NCI-H2081 treated with DMSO at 0.1 percent for 48 hours (cell line): ENCODE measurements around the gene BDH2.

Experiments
- DNase-seq: peaks from one replicate; lab custom pipeline; 2025; lab: John Stamatoyannopoulos, UW

The BDH2 gene

DNA sequence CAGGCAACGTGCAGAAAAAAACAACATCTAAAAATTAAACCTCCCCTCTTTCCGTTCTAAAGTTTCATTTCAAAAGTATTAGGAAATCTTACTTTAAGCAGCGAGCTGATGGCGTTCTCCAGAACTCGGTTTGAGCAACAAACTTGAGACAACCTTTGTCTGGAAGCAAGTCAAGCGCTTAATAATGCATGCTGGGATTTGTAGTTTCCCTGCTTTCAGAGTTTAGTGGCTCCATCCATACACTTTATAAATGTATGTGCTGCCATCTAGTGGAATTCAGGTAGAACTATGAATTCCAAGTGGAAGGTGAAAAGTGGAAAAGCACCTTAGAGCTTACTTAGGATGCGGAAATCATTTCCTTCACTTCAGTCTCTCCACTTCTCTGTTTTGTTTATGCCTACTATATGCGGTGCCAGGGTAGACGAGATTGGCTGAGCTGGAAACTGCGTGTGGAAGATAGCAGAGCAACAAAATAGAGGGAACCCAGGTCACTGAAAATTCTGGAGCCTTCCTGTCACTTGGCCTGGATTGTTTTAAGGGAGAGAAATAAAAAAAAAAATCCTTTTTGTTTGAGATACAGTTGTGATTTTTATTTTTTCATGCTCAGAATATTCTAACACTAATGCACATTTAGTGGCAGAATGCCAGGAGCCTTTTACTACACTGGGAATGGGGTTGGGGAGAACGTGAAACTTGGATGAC is at the start of gene BDH2:
TSS of gene BDH2 (minus strand) at position 144 of the 702 bp plus-strand sequence. CDS start 3,580 bp downstream, outside the sequence.
- DNase-seq = peak; percentile 75

DNA sequence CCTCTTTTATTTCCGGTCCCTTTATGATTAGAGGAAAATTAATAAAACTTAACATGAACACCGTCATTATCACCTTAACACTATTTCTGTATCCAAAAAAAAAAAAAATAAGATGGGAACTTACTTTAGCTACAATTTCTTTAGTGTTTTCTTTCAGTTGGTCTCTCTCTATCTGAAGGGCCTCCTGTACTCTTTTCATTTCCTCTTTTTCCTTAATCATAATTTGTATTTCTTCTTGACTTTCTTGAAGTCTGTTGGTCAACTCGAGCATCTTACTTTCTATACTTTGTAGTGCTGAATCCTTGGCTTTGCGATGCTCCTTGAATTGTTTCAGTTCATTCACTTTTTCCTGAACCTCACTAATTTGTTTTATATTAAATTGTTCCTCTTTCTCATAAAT is 45.3 kb upstream of the BDH2 start:
- DNase-seq = no peak

DNA sequence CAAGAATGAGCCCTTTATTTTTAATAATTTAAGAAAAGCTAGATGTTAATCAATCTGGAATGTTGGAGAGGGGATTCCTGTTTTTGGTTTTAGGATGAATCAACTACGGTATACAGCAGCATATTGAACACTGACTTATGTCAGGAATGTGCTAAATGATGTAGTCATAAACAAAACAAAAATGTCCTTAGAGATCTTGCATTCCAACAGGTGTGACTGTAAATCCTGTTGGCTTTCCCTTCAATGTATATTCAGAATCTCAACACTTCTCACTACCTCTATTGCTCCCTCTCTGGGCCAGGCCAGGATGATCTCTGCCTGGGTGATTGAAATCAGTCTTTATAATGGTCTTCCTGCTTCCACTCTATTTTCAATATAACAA is 37.8 kb upstream of the BDH2 start:
- no peak for DNase-seq

DNA sequence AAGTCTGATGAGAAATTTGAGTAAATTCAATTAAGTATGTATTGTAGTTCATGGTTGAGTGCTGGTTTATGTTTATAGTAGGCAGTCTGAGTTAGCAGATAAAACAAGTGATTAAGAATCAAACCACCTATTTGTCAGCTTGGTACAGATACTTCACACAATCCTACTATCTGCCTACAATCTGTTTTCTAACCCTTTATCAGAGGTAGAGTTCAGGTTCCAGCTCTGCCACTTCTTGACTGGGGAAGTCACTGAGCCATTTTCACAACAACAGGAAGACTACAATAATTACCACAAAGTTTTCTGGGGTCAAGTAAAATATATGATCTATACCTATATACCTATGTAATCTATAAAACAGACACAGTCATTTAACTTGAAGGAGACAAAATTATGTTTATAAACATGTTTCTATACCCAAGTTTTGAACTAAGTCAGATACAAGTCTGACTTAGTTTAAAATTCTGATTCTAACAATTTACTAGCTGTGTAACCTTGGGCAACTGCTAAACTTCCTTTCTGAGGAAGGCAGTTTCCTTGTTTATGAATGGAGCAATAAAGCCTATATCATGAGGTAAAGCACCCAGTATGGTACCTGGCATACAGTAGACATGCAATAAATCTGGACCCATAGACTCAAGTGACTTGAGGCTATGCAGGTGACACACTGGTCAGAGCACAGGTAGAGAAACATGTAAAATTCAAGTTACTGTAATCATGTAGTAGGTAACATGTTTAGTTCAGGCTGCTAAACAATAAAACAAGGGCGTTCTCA is 37.2 kb upstream of the BDH2 start:
- DNase-seq = no peak

DNA sequence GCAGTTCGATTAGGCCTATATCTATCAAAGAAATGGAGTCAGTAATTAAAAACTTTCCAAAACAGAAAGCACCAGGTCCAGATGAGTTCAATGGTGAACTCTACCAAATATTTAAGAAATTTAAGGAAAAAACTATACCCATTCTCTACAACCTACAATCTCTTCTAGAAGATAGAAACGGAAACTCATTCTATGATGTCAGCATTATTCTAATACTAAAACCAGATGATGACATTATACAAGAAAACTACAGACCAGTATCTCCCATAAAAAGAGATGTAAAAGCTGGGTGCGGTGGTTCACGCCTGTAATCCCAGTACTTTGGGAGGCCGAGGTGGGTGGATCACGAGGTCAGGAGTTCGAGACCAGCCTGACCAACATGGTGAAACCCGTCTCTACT is 29.5 kb upstream of the BDH2 start:
- no peak for DNase-seq

DNA sequence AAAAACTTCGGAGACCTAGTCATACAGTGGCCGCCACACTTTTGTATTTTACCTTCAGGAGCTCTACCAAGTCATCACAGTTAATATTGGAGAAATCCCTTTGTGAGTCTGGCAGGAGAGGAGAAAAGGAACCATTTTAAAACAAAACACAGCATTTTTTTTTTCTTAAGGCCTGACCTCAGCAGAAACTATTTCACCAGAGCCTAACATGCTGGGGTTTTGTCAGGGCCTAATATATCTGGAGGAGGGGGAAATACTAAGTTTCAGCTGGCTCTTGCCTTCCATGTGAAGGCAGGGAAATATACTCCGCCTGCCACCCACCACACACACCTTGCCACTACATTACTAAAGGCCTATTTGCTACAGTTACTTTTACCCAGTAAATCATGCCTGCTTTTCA is 26.5 kb upstream of the BDH2 start:
- DNase-seq = no peak

DNA sequence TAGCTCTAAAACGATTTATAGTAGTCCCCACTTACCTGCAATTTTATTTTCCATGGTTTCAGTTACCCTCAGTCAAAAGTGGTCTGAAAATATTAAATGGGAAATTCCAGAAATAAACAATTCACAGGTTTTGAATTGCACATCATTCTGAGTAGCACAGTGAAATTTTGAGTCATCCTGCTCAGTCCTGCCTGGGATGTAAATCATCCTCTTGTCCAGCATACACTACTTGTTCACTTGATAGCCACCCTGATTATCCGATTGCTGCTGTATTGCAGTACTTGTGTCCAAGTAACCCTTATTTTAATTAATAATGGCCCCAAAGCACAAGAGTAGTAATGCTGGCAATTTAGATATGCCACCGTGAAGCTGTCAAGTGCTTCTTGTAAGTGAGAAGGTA is 23.5 kb upstream of the BDH2 start:
- DNase-seq = no peak

DNA sequence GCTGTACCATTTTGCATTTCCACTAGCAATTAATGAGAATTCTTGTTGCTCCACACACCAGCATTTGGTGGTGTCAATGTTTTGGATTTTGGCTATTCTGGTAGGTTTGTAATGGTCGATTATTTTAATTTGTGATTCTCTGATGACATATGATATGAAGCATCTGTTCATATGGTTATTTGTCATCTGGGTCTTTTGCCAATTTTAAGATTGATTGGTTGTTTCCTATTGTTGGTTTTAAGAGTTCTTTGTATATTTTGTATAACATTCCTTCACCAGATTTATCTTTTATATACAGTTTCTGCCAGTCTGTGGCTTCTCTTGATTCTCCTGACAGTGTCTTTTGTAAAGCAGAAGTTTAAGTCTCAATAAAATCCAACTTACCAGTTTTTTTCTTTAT is 18.5 kb upstream of the BDH2 start:
- no peak for DNase-seq

DNA sequence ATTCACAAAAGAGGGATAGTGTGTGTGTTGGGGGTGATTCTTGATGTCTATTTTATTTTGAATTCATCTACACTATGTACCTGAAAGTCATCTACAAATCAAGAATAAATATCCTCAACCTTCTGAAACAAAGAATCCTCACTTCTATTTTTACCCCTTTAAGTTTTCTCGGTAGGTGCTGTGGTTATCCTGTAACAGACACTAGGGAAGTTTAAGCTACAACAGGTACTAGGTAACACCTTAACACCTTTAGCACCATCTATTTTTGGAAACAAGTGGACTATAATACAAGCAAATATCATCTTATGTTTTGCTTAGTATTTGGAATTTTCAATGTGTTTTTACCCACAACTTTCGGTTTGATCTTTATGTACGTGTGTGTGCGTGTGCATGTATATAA is 12.0 kb upstream of the BDH2 start:
- no peak for DNase-seq

DNA sequence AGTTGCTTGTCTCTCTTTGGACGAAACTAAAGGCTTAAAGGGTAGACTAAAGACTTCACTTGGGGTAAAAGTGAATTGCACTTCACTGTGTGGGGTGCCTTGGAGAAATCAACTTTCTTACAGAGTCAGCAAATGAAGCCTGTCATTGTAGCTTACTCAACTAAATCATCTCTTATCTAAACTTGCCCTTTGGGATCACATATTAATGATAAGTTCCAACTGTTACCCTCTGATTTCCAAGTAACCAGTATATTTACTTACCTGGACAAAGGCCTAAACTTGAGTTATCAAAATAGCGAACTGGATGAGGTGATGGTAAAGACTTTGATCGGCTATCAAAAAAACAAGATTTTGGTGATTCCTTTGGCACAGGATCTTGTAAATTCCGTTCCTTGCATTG is 8.9 kb upstream of the BDH2 start:
- DNase-seq = no peak

DNA sequence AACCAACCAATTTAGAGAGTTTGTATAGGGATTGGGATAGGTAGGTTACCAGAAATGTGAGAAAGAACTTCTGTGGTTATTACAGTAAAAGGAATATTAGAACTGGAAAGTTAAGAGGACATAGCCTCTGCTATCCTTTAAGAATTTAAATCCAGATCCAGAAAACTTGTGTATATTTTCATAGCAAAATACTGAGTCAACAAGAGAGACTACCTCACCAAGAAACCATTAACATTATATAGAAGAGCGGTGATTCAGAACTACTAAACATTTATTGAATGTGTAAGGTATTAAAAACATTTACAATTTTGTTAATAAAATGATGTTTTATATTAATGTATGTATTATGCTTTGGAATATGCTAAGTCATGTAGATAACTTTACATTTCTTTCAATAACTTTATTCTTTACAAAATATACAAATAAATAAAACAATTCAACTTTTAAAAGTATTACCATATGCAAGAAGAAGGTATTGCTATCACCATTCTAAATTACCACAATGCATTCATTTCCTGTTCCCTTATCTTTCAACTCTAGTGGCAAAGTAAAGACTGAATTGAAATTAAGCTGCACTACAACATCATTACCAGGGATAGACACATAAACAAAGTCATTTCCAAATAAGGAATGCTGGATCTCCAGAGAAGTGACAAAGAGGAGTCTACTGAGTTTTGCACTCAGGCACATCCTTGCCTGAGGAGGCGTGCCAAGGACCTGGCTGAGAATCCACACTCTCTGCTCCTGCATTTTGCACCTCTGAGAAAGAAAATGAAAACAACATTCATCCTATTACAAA is 6.1 kb upstream of the BDH2 start:
- DNase-seq = no peak

DNA sequence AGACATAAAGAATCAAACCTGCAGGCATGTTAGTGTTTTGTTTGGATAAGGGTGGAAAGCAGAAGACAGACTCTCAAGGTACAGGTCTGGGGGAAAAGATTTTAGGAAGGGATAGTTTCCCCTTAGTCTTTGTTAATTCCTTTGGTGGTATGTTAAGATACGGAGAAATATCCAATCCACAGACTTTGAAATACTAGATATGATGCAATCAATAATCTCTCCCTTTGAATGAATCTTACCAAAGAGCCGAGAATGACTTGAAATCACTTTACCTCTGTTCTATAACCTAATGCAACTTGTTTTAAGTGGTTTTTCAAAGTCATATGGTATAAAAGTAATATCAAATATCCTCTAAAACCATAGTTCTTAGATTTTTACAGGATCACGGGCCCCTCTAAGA is 5.3 kb upstream of the BDH2 start:
- DNase-seq = no peak

DNA sequence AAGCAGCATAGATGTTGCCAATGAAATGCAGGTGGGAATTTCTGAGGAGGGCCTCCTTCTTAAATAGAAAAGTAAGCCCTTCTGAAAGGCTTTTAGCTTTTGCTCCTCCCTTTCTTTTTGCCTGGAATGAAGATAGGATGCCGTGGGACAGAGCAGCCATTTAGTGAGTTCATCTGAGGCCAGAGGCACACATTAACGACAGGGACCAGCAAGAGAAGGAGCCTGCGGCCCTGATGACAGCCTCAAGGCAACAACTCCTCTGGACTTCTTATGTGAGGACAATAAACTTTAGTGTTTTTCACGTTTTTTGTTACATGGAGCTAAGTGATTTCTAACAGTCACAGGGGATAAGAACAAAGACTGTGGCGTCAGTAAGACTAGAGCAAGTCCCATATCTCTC is 1.1 kb upstream of the BDH2 start:
- DNase-seq = no peak

DNA sequence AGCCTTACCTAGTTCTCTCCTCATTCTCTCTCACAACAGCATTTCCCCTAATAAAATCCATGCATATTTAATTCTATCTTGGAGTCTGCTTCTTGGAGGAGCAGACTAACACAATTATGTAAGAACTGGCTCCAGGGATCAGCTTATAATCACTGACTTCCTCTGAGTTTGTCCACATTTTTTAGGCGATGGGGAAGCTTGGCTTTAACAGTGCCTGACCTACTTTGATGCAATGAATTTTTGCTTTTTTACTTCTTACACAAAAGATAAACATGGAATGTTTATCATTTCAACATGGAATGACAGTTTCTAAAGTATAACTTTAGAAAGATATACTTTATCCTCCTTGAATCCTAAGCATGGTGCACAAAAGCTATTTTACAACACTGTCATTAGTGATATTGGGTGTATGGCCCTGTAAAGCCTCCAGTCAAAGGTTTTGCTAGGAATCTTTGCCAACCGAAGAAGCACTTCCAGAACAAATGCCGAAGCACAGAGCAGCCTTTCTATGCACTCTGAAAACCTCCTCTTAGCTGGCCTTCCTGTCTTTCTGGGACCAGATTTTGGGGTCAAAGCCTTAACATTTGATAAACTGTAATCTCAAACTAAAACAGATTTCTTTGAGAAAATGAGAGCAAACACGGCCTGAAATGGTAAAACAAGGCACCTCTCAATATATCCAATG is 736 bp downstream of the BDH2 start:
- no peak for DNase-seq

DNA sequence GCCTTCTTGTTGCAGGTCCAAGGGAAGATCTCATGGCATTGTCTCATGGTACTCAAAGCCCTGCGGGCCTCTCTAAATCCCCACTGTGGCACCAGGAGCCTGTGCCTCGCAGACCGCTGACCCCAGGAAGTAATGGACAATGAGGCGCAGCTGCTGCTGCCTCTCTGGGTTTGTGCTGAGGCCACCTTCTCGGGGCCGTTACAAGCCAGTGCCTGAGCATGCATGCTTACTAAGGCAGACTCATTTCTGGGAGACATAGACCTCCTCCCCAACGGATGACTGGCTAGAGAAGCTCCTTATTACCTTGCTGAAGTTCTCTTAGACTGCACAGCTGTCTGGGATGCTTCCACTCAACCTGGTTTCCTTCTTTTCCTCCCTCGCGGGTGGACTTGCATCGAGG is 1.3 kb downstream of the BDH2 start:
- DNase-seq = no peak

DNA sequence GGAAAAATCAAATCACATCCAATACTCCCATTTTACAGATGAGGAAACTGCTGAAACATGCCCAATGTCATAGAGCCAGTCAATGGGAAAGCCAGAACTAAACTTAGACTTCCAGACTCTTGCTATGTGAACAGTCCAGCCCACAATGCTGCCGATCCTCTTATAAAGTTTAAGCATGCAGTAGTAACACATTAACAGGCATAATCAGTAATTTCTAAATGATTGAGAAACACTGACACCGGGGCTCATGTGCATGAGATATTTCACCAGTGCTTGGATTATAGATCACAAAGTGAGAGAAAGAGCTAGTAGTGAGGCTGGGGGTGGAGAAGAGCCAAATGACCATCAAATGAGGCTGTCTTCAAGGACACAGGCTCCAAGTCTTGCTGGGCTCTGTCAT is 2.5 kb downstream of the BDH2 start:
- no peak for DNase-seq

DNA sequence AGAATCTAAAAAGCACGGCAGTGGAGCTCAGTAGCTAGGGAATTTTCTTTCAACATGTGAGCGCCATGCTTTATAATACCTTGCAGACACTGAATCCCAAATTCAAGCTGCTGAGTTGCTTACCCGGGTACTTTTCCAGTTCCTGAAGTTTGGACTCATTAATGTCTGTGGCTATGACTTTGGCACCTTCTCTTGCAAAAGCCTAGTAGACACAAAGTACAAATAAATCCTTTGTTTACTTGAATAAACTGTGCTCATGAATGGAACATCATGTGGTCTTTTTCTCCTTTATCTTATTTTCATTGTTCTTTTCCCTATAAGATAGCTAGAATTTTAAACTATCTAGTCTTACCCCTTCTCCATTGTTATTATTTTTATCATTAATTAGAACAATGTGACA is 4.6 kb downstream of the BDH2 start:
- DNase-seq = no peak

DNA sequence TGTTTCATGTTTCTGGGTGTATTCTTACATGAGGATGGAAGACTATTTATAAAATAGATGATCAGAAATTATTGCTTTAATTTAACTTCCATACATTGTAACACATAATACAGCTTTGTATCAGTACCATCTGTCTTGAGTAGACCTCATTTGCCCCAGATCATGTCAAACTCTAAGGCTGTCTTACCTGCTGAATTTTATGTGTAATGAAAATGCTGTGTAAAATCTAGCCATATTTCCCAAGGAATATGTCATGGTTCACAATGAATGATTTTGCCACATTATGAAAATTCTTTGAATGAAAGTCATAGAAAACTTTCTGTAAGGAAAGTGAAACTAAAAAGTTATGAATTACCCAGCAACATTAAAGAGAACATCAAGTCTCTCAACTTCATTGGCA is 7.4 kb downstream of the BDH2 start:
- DNase-seq = no peak

DNA sequence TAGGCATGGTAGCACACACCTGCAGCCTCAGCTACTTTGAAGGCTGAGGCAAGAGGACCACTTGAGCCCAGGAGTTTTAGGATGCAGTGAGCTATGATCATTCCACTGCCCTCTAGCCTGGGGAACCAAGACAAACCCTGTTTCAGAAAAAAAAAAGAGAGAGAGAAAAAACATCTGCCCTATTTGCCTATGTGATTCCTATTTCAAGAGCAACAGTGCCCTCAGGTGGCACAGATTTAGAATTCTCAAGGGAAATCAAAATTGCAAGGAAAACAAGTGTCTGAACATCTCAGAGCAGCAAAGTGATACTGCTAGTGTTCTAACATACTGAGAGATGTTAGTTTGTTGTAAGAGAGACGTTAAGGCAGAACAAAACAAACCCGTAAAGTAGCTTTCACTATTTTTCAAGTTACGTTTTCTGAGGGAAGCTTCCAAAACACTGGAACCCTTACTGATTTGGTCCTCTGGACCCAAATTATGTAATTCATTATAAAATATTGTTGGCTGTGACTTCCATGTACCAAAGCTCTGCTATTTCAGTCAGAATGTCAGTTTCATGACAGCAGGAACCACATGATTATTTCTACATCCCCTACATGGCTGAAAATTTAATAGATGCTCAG is 7.9 kb downstream of the BDH2 start:
- peak; percentile 20 for DNase-seq

DNA sequence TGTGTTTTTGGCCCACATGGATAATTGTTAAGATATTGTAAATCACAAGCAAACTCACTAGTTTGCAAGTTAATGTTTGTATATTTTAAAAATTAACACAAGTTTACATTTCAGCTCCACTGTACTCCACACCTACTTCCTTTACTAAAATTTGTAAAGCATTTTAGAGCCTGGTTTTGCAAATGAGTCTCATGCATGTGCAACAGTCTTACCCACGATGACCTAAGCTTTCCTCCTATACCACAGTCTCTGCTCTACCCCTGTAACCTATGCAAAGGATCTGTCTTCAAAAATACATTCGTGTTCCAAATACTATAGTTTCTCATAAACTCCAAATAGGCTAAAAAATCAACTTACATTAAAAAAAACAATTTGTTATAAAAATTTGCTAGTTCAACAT is 10.2 kb downstream of the BDH2 start:
- DNase-seq = no peak

DNA sequence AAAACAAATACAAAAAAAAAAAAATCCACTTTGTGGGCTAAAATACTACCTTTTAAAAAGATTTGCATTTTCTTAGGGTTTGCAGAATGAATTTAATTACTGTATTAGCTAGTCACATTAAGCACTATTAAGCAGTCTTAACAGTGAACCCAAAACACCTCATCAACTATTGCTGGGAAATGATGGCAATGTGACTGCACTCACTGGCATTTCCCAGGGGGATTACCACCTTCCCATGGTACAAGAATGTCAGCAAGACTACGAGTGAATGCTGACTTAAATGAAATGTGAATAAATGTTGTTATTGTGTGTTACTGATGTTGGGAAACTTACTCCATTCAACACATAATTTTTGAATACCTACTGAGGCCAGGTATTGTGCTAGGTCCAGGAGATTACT is 13.1 kb downstream of the BDH2 start:
- no peak for DNase-seq
